NCI-H82 (cell line): ENCODE data around the gene CPNE8.

Source experiments
- DNase-seq: peaks from one replicate; lab custom pipeline; 2025; lab: John Stamatoyannopoulos, UW

Gene CPNE8

GRCh38 chr12:38633511-38633910, 271.9 kb downstream of the CPNE8 start:
- no peak for DNase-seq

- no peak for DNase-seq
These were observed 276.3 kb downstream of the CPNE8 start for GRCh38 chr12:38629064-38629463.

- DNase-seq = no peak
These were observed 277.1 kb downstream of the CPNE8 start for GRCh38 chr12:38628288-38628687.

- no peak for DNase-seq
These were observed 280.1 kb downstream of the CPNE8 start for GRCh38 chr12:38625306-38625705.

- DNase-seq = no peak
These were observed 291.2 kb downstream of the CPNE8 start for GRCh38 chr12:38614171-38614570.

- no peak for DNase-seq
These were observed 294.5 kb downstream of the CPNE8 start for GRCh38 chr12:38610808-38611350.

GRCh38 chr12:38607295-38607694, 298.1 kb downstream of the CPNE8 start:
- DNase-seq = no peak
